ENCODE results near the gene P2RX6.
A peak's percentile ranks its signal among the peaks of the same experiment; 100 is the strongest.

P2RX6 gene

GRCh38 chr22:20980523-20980922 lies 34.4 kb upstream of the P2RX6 start:
- no peak for DNase-seq

- DNase-seq, result no peak
Measured at GRCh38 chr22:20980938-20981722, 33.8 kb upstream of the P2RX6 start.

GRCh38 chr22:20981787-20982562 lies 33.0 kb upstream of the P2RX6 start, which contains the start of gene LZTR1:
Gene LZTR1 (plus strand): TSS chr22:20982297. CDS start chr22:20982372, 75 bp downstream.
- peak; percentile 98 for DNase-seq

GRCh38 chr22:20982563-20982882 lies 32.4 kb upstream of the P2RX6 start:
- DNase-seq, result no peak

- no peak for DNase-seq
Measured at GRCh38 chr22:20983081-20983771, 31.7 kb upstream of the P2RX6 start.

GRCh38 chr22:20985720-20986119 lies 29.2 kb upstream of the P2RX6 start:
- DNase-seq, result no peak

GRCh38 chr22:20986365-20986764 lies 28.6 kb upstream of the P2RX6 start:
- DNase-seq, result no peak

GRCh38 chr22:20987375-20987774 lies 27.6 kb upstream of the P2RX6 start:
- DNase-seq, result no peak

- DNase-seq, result no peak
Measured at GRCh38 chr22:20988573-20989322, 26.2 kb upstream of the P2RX6 start.

GRCh38 chr22:20989323-20990138 lies 25.4 kb upstream of the P2RX6 start:
- DNase-seq, result no peak

GRCh38 chr22:20990184-20991180 lies 24.5 kb upstream of the P2RX6 start:
- DNase-seq, result no peak

- DNase-seq, result no peak
Measured at GRCh38 chr22:20991252-20992055, 23.5 kb upstream of the P2RX6 start.

GRCh38 chr22:20992056-20992442 lies 22.9 kb upstream of the P2RX6 start:
- DNase-seq, result no peak

GRCh38 chr22:20992456-20993303 lies 22.3 kb upstream of the P2RX6 start:
- no peak for DNase-seq

- no peak for DNase-seq
Measured at GRCh38 chr22:20993304-20994127, 21.4 kb upstream of the P2RX6 start.

- DNase-seq, result no peak
Measured at GRCh38 chr22:20994128-20994901, 20.6 kb upstream of the P2RX6 start.

GRCh38 chr22:20994902-20995241 lies 20.1 kb upstream of the P2RX6 start:
- DNase-seq, result no peak

All from retina (tissue), 1 donor.